SK-N-SH (cell line): ENCODE results near the gene AKAP10.

Experiments
- EP300 ChIP-seq, 2 experiments: IDR thresholded peaks; 2 replicates each; pipeline versions ENCODE4 v1.4.0 to v1.6.1; 2012; ENCODE audit warnings: borderline replicate concordance in 1 of 2, low read depth in 1 of 2, low read length in 1 of 2
- GABPA ChIP-seq: IDR thresholded peaks from 2 replicates; pipeline ENCODE4 v1.4.0; 2012; ENCODE audit warnings: low read depth, mild to moderate bottlenecking
- GATA2 ChIP-seq: sonication (generic); formaldehyde crosslinking; IDR thresholded peaks from 2 replicates; pipeline ENCODE4 v1.5.0; 2020; ENCODE audit warnings: mild to moderate bottlenecking, missing genetic modification reagents
- NRF1 ChIP-seq: IDR thresholded peaks from 2 replicates; pipeline ENCODE4 v1.6.1; 2012; ENCODE audit warnings: low read depth, mild to moderate bottlenecking, low read length
- POLR2AphosphoS5 ChIP-seq: IDR thresholded peaks from 2 replicates; pipeline ENCODE4 v1.6.1; 2012; ENCODE audit warnings: low read depth, low read length
- TCF12 ChIP-seq: IDR thresholded peaks from 2 replicates; pipeline ENCODE4 v1.4.0; 2012
- YY1 ChIP-seq: IDR thresholded peaks from 2 replicates; pipeline ENCODE4 v1.4.0; 2012; ENCODE audit warnings: low read depth, mild to moderate bottlenecking
- TF ChIP-seq, protein P1 (sequence below): fragments of 200-600 bp; sonication (generic); IDR thresholded peaks from 2 replicates; pipeline ENCODE4 v1.6.1; 2017; ENCODE audit warnings: antibody characterized with exemption, mild to moderate bottlenecking, moderate library complexity
- TF ChIP-seq, protein P2 (sequence below): IDR thresholded peaks from 2 replicates; pipeline ENCODE4 v1.6.1; 2012; ENCODE audit warnings: mild to moderate bottlenecking, low read depth, low read length, moderate library complexity
- TF ChIP-seq, protein P3 (sequence below): IDR thresholded peaks from 2 replicates; pipeline ENCODE4 v1.4.0; 2012; ENCODE audit warnings: low read depth, borderline replicate concordance

DNA sequence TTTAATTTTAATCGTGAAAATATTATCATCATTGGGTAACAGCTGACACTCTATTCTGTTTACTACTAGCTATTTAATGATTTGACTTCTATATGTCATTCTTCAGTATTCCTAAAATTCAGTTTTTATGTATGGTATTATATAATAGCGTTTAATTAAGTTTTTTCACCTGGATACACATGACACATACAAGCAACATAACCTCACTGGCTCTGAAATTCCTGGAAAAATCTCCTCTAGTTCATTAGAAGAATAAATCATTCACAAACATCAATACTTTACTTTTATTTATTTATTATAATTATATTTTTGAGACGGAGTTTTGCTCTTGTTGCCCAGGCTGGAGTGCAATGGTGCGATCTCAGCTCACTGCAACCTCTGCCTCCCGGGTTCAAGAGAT, 44.0 kb downstream of the AKAP10 start:
- TF ChIP-seq EP300 (IDR thresholded peaks at IDR 0.05; ENCODE audit: borderline replicate concordance in 1 of 2, low read depth in 1 of 2, low read length in 1 of 2) (no peak), GABPA (no peak), POLR2AphosphoS5 (no peak), TCF12 (no peak), YY1 (no peak), GATA2 (no peak), NRF1 (no peak)
- TF ChIP-seq, protein P1, sequence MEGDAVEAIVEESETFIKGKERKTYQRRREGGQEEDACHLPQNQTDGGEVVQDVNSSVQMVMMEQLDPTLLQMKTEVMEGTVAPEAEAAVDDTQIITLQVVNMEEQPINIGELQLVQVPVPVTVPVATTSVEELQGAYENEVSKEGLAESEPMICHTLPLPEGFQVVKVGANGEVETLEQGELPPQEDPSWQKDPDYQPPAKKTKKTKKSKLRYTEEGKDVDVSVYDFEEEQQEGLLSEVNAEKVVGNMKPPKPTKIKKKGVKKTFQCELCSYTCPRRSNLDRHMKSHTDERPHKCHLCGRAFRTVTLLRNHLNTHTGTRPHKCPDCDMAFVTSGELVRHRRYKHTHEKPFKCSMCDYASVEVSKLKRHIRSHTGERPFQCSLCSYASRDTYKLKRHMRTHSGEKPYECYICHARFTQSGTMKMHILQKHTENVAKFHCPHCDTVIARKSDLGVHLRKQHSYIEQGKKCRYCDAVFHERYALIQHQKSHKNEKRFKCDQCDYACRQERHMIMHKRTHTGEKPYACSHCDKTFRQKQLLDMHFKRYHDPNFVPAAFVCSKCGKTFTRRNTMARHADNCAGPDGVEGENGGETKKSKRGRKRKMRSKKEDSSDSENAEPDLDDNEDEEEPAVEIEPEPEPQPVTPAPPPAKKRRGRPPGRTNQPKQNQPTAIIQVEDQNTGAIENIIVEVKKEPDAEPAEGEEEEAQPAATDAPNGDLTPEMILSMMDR, result no peak
- TF ChIP-seq, protein P2, sequence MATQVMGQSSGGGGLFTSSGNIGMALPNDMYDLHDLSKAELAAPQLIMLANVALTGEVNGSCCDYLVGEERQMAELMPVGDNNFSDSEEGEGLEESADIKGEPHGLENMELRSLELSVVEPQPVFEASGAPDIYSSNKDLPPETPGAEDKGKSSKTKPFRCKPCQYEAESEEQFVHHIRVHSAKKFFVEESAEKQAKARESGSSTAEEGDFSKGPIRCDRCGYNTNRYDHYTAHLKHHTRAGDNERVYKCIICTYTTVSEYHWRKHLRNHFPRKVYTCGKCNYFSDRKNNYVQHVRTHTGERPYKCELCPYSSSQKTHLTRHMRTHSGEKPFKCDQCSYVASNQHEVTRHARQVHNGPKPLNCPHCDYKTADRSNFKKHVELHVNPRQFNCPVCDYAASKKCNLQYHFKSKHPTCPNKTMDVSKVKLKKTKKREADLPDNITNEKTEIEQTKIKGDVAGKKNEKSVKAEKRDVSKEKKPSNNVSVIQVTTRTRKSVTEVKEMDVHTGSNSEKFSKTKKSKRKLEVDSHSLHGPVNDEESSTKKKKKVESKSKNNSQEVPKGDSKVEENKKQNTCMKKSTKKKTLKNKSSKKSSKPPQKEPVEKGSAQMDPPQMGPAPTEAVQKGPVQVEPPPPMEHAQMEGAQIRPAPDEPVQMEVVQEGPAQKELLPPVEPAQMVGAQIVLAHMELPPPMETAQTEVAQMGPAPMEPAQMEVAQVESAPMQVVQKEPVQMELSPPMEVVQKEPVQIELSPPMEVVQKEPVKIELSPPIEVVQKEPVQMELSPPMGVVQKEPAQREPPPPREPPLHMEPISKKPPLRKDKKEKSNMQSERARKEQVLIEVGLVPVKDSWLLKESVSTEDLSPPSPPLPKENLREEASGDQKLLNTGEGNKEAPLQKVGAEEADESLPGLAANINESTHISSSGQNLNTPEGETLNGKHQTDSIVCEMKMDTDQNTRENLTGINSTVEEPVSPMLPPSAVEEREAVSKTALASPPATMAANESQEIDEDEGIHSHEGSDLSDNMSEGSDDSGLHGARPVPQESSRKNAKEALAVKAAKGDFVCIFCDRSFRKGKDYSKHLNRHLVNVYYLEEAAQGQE, result no peak
- TF ChIP-seq, protein P3, sequence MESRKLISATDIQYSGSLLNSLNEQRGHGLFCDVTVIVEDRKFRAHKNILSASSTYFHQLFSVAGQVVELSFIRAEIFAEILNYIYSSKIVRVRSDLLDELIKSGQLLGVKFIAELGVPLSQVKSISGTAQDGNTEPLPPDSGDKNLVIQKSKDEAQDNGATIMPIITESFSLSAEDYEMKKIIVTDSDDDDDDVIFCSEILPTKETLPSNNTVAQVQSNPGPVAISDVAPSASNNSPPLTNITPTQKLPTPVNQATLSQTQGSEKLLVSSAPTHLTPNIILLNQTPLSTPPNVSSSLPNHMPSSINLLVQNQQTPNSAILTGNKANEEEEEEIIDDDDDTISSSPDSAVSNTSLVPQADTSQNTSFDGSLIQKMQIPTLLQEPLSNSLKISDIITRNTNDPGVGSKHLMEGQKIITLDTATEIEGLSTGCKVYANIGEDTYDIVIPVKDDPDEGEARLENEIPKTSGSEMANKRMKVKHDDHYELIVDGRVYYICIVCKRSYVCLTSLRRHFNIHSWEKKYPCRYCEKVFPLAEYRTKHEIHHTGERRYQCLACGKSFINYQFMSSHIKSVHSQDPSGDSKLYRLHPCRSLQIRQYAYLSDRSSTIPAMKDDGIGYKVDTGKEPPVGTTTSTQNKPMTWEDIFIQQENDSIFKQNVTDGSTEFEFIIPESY, result no peak
